Retinal pigment epithelial cell (primary cell): ENCODE results near the gene ARHGEF9.
A peak's percentile ranks its signal among the peaks of the same experiment; 100 is the strongest.

Experiments used
- DNase-seq: peaks from one replicate; pipeline ENCODE4 v3.0.0-alpha.2; 2010; ENCODE audit warnings: low read depth
- H3K4me3 ChIP-seq: 2 replicates; pipeline ENCODE4 v1.5.1; 2011; ENCODE audit warnings: mild to moderate bottlenecking, low read length, control low read depth, moderate library complexity
- CTCF ChIP-seq: conservative IDR thresholded peaks from 2 replicates; pipeline ENCODE4 v1.5.1; 2011; ENCODE audit warnings: low read depth, low read length, control low read depth, inconsistent platforms

ARHGEF9 gene

GRCh38 chrX:63785708-63786040 is 660 bp upstream of the ARHGEF9 start:
- TF ChIP-seq CTCF = no peak
- DNase-seq = no peak
- H3K4me3 ChIP-seq = peak overlapping the region; percentile 50

GRCh38 chrX:63784346-63784901 is 590 bp downstream of the ARHGEF9 start:
- TF ChIP-seq CTCF = no peak
- peak overlapping the region; percentile 50 for H3K4me3 ChIP-seq
- no peak for DNase-seq

- TF ChIP-seq CTCF = no peak
- DNase-seq = no peak
- no peak overlapping the region for H3K4me3 ChIP-seq
Observed at GRCh38 chrX:63782515-63782914, 2.5 kb downstream of the ARHGEF9 start.

- no peak overlapping the region for H3K4me3 ChIP-seq
- DNase-seq = no peak
- TF ChIP-seq CTCF = no peak
Observed at GRCh38 chrX:63768760-63769159, 16.3 kb downstream of the ARHGEF9 start.

GRCh38 chrX:63765712-63766111 is 19.3 kb downstream of the ARHGEF9 start:
- no peak for TF ChIP-seq CTCF
- no peak for DNase-seq
- no peak overlapping the region for H3K4me3 ChIP-seq

GRCh38 chrX:63764946-63765345 is 20.1 kb downstream of the ARHGEF9 start:
- TF ChIP-seq CTCF = no peak
- no peak overlapping the region for H3K4me3 ChIP-seq
- no peak for DNase-seq

GRCh38 chrX:63761639-63762038 is 23.4 kb downstream of the ARHGEF9 start:
- no peak for TF ChIP-seq CTCF
- no peak for DNase-seq
- no peak overlapping the region for H3K4me3 ChIP-seq
